Esophagus muscularis mucosa (tissue), 4 donors: ENCODE data around the gene KCNE4. TPM values are rescaled to one million over a fixed set of nuclear protein-coding genes. Genes with fewer than 3 reads are reported as not detected.

ENCODE experiments used
- DNase-seq: peaks from one replicate; pipeline ENCODE4 v3.0.0-alpha.2; 2017; ENCODE audit errors: extremely low spot score
- H3K27ac ChIP-seq, 4 donors: fragments of 200-600 bp; sonication (generic); replicated peaks in 1 of 4; 1 replicate in 3 of 4; 2 replicates in 1 of 4; pipeline ENCODE4 v1.5.1; 2016 to 2019; ENCODE audit warnings: mild to moderate bottlenecking in 1 of 4
- H3K27me3 ChIP-seq, 4 donors: fragments of 200-600 bp; sonication (generic); one replicate each; pipeline versions ENCODE4 v1.5.1 to v1.6.0; 2016 to 2019
- H3K36me3 ChIP-seq, 4 donors: fragments of 200-600 bp; sonication (generic); one replicate each; pipeline ENCODE4 v1.5.1; 2016 to 2019
- H3K4me1 ChIP-seq, 4 donors: fragments of 200-600 bp; sonication (generic); one replicate each; pipeline ENCODE4 v1.5.1; 2016 to 2019
- H3K4me3 ChIP-seq, 4 donors: fragments of 200-600 bp; sonication (generic); 1 replicate in 2 of 4; 2 replicates in 2 of 4; pipeline ENCODE4 v1.5.1; 2016 to 2019; ENCODE audit warnings: mild to moderate bottlenecking in 4 of 4, moderate library complexity in 1 of 4
- H3K9me3 ChIP-seq, 4 donors: fragments of 200-600 bp; sonication (generic); 1 replicate in 3 of 4; 2 replicates in 1 of 4; pipeline ENCODE4 v1.5.1; 2016 to 2019
- CTCF ChIP-seq, 3 experiments: fragments of 200-600 bp in 2 of 3; fragments of 450-650 bp in 1 of 3; sonication (generic) in 2 of 3; IDR thresholded peaks; one replicate each; pipeline ENCODE4 v1.5.1; 2017 to 2019; ENCODE audit warnings: antibody characterized with exemption in 3 of 3, mild to moderate bottlenecking in 2 of 3, moderate library complexity in 1 of 3
- EP300 ChIP-seq: sonication (generic); formaldehyde crosslinking; IDR thresholded peaks from one replicate; pipeline ENCODE4 v1.6.1; 2017; ENCODE audit warnings: antibody characterized with exemption
- POLR2A ChIP-seq: fragments of 450-650 bp; IDR thresholded peaks from one replicate; pipeline ENCODE4 v1.6.1; 2017; ENCODE audit warnings: antibody characterized with exemption, moderate library complexity, mild to moderate bottlenecking, low read depth
- POLR2AphosphoS5 ChIP-seq, 2 donors: sonication (generic); formaldehyde crosslinking; IDR thresholded peaks; one replicate each; pipeline ENCODE4 v1.6.1; 2017; ENCODE audit warnings: antibody characterized with exemption in 2 of 2
- WGBS: methylation state at CpG from one replicate; pipeline ENCODE4 v1.1.5; 2018; 5-methylcytosine and 5-hydroxymethylcytosine counted together
- intact Hi-C: fragments of 100-400 bp; cut with DNase I; formaldehyde crosslinking; loops from one replicate; pipeline ENCODE4 v1.15.1; 2023
- total RNA-seq, 4 donors: library from RNA; depleted of rRNA; stranded (reverse); fragments of >200 nt; gene quantifications; one replicate each; pipeline versions ENCODE4 v1.1.0 to v1.2.1, GENCODE V29; 2016

The KCNE4 gene
- 10 to 100 TPM; 11.6 to 38.1 (median 17.7) TPM for total RNA-seq

GRCh38 chr2:223051693-223052289, at the start of gene KCNE4:
Gene KCNE4, plus strand, starts transcription at chr2:223052190. Its CDS starts 641 bp downstream, at chr2:223052831.
- Histone ChIP-seq H3K36me3 (no peaks in the 10 kb centered on the region), H3K27me3 (no peaks in the 10 kb centered on the region), H3K9me3 (no peaks in the 10 kb centered on the region), H3K27ac (peak within 1 kb of the TSS; percentile 86 to 92 (median 90)), H3K4me1 (peaks cover 16 to 78% (median 78%) of the 10 kb centered on the region in 4 donors), H3K4me3 (peak within 1 kb of the TSS; percentile 52 to 64 (median 63))
- intact Hi-C loops: loop anchor here (5.0 kb wide), 1 partner anchor 59 kb away; no protein-coding TSS in a partner anchor
- TF ChIP-seq EP300 (no peak), POLR2A (peak; percentile 66), CTCF (IDR thresholded peaks at IDR 0.05) (no peak), POLR2AphosphoS5 (IDR thresholded peaks at IDR 0.05) (peak; percentile 87 to 96)
- no peak for DNase-seq
- 35% methylated on average over 18 of the region's 19 CpGs for WGBS

- intact Hi-C loops: loop anchor here (5.0 kb wide), 1 partner anchor 34 kb away; no protein-coding TSS in a partner anchor
- peak; percentile 37 for DNase-seq
- H3K4me1 ChIP-seq: no peaks in the 10 kb centered on the region
- H3K9me3 ChIP-seq: no peaks in the 10 kb centered on the region
- WGBS: 97% methylated on average over 3 of the region's 3 CpGs
- no peak for TF ChIP-seq POLR2AphosphoS5 (IDR thresholded peaks at IDR 0.05)
- TF ChIP-seq EP300: no peak
- no peak for TF ChIP-seq CTCF (IDR thresholded peaks at IDR 0.05)
- no peak for TF ChIP-seq POLR2A
- no peaks in the 10 kb centered on the region for H3K36me3 ChIP-seq
- H3K4me3 ChIP-seq: no peak overlapping the region
- no peak overlapping the region for H3K27ac ChIP-seq
- no peaks in the 10 kb centered on the region for H3K27me3 ChIP-seq
These were observed 48.8 kb upstream of the KCNE4 start for GRCh38 chr2:223003191-223003590.

GRCh38 chr2:223005496-223005895, 46.5 kb upstream of the KCNE4 start:
- peak; percentile 60 for DNase-seq
- intact Hi-C loops: no loop called here

GRCh38 chr2:223007531-223007930, 44.5 kb upstream of the KCNE4 start:
- intact Hi-C loops: no loop called here
- no peak for TF ChIP-seq POLR2A
- TF ChIP-seq POLR2AphosphoS5 (IDR thresholded peaks at IDR 0.05): no peak
- no peak for TF ChIP-seq CTCF (IDR thresholded peaks at IDR 0.05)
- TF ChIP-seq EP300: no peak
- H3K4me1 ChIP-seq: no peaks in the 10 kb centered on the region
- 69% methylated on average over 2 of the region's 2 CpGs for WGBS
- H3K4me3 ChIP-seq: no peak overlapping the region
- no peak overlapping the region for H3K27ac ChIP-seq
- no peaks in the 10 kb centered on the region for H3K27me3 ChIP-seq
- no peaks in the 10 kb centered on the region for H3K36me3 ChIP-seq
- no peaks in the 10 kb centered on the region for H3K9me3 ChIP-seq
- no peak for DNase-seq

More at GRCh38 chr2:223005496-223005895, 46.5 kb upstream of the KCNE4 start:
- no peak overlapping the region for H3K4me3 ChIP-seq
- H3K27me3 ChIP-seq: no peaks in the 10 kb centered on the region
- H3K36me3 ChIP-seq: no peaks in the 10 kb centered on the region
- no peak overlapping the region for H3K27ac ChIP-seq
- WGBS: 91% methylated on average over 1 of the region's 1 CpG
- H3K4me1 ChIP-seq: no peaks in the 10 kb centered on the region
- no peak for TF ChIP-seq POLR2AphosphoS5 (IDR thresholded peaks at IDR 0.05)
- TF ChIP-seq EP300: no peak
- no peak for TF ChIP-seq POLR2A
- TF ChIP-seq CTCF (IDR thresholded peaks at IDR 0.05): no peak
- no peaks in the 10 kb centered on the region for H3K9me3 ChIP-seq
